GM11168 (cell line): ENCODE results near the gene UBASH3B.

Source experiments
- in situ Hi-C: fragments of 300-500 bp; cut with MboI; formaldehyde crosslinking; loops from one replicate; pipeline ENCODE4 v1.12.0; 2022; ENCODE audit warnings: low sequenced_read_pairs; ENCODE audit not compliant: unreplicated experiment

UBASH3B gene

GRCh38 chr11:122863704-122864326 is 208.3 kb downstream of the UBASH3B start:
- in situ Hi-C loops, result loop anchor here (5.0 kb wide), 1 partner anchor 158 kb away; no protein-coding TSS in a partner anchor
